MM.1S (cell line): ENCODE data around the gene EP400.

Experiments used
- DNase-seq: peaks from one replicate; pipeline ENCODE4 v3.0.0-alpha.2; 2015
- H2AFZ ChIP-seq: fragments of 300-600 bp; sonication (generic); 2 replicates; pipeline ENCODE4 v1.6.0; 2016; ENCODE audit warnings: antibody characterized with exemption, low read length
- H3F3A ChIP-seq: fragments of 300-600 bp; sonication (generic); 2 replicates; pipeline ENCODE4 v1.6.1; 2016; ENCODE audit warnings: mild to moderate bottlenecking, antibody characterized with exemption, low read length, moderate library complexity, mixed read lengths; ENCODE audit not compliant: insufficient read depth
- H3K27ac ChIP-seq: fragments of 300-600 bp; sonication (generic); 2 replicates; pipeline ENCODE4 v1.5.1; 2016; ENCODE audit warnings: mild to moderate bottlenecking, low read length
- H3K27me3 ChIP-seq: fragments of 300-600 bp; sonication (generic); replicated peaks from 2 replicates; pipeline ENCODE4 v1.6.0; 2016; ENCODE audit warnings: low read length; ENCODE audit not compliant: insufficient read depth
- H3K36me3 ChIP-seq: fragments of 300-600 bp; sonication (generic); replicated peaks from 2 replicates; pipeline ENCODE4 v1.6.1; 2016; ENCODE audit warnings: mild to moderate bottlenecking, low read length, mixed read lengths; ENCODE audit not compliant: insufficient read depth
- H3K4me1 ChIP-seq: fragments of 300-600 bp; sonication (generic); 2 replicates; pipeline ENCODE4 v1.6.1; 2016; ENCODE audit warnings: low read length, mixed read lengths
- H3K4me2 ChIP-seq: fragments of 300-600 bp; sonication (generic); 2 replicates; pipeline ENCODE4 v1.6.0; 2016; ENCODE audit warnings: low read depth, low read length
- H3K4me3 ChIP-seq: fragments of 300-600 bp; sonication (generic); 2 replicates; pipeline ENCODE4 v1.5.1; 2016; ENCODE audit warnings: low read length, mixed read lengths
- H3K79me2 ChIP-seq: fragments of 300-600 bp; sonication (generic); 2 replicates; pipeline ENCODE4 v1.6.1; 2016; ENCODE audit warnings: mixed run types, low read length, mixed read lengths
- H3K9ac ChIP-seq: fragments of 300-600 bp; sonication (generic); 2 replicates; pipeline ENCODE4 v1.6.1; 2016; ENCODE audit warnings: low read length, mixed read lengths
- H3K9me2 ChIP-seq: fragments of 300-600 bp; sonication (generic); replicated peaks from 2 replicates; pipeline ENCODE4 v1.6.1; 2016; ENCODE audit warnings: mild to moderate bottlenecking, low read length, mixed read lengths; ENCODE audit not compliant: insufficient read depth
- H3K9me3 ChIP-seq: fragments of 300-600 bp; sonication (generic); replicated peaks from 2 replicates; pipeline ENCODE4 v1.6.1; 2016; ENCODE audit warnings: mild to moderate bottlenecking, low read length, mixed read lengths; ENCODE audit not compliant: insufficient read depth
- H4K20me1 ChIP-seq: fragments of 300-600 bp; sonication (generic); 2 replicates; pipeline ENCODE4 v1.6.1; 2016; ENCODE audit warnings: mild to moderate bottlenecking, low read length, moderate library complexity, mixed read lengths; ENCODE audit not compliant: insufficient read depth
- CTCF ChIP-seq: fragments of 300-600 bp; sonication (generic); IDR thresholded peaks from 2 replicates; pipeline ENCODE4 v1.5.1; 2016; ENCODE audit warnings: antibody characterized with exemption, low read length, mixed read lengths
- EZH2 ChIP-seq: fragments of 300-600 bp; sonication (generic); optimal IDR thresholded peaks from 2 replicates; pipeline ENCODE3; 2017; ENCODE audit warnings: low read depth, mild to moderate bottlenecking, antibody characterized with exemption, low read length, mixed read lengths
- EZH2phosphoT487 ChIP-seq: fragments of 300-600 bp; sonication (generic); IDR thresholded peaks from 2 replicates; pipeline ENCODE4 v1.6.1; 2018; ENCODE audit warnings: antibody characterized with exemption, low read length

Gene EP400

DNA sequence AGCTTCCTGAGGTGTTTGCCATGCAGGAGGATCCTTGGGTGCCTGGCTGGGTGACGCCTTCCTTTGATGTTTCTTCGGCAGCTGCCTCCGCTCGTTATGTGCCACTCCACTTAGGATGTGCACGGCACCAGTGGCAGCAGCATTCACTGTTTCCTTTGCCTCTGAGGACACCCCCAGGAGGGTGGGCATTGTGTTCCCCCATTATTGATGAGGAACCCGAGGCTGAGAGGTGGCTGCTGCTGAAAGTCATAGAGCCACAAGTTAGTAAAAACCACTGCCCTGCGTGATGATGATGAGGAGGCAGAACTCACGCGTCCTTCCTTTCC lies 41.2 kb downstream of the EP400 start:
- TF ChIP-seq CTCF (no peak), EZH2phosphoT487 (no peak), EZH2 (no peak)
- H3K79me2 ChIP-seq: no peaks in the 10 kb centered on the region
- H3K27ac ChIP-seq: no peak overlapping the region
- H3K4me1 ChIP-seq: no peaks in the 10 kb centered on the region
- H3K36me3 ChIP-seq: no peaks in the 10 kb centered on the region
- no peaks in the 10 kb centered on the region for H3K9me2 ChIP-seq
- H3K4me2 ChIP-seq: no peak overlapping the region
- no peak for DNase-seq
- H3K9me3 ChIP-seq: no peaks in the 10 kb centered on the region
- H2AFZ ChIP-seq: no peak overlapping the region
- H3F3A ChIP-seq: no peaks in the 10 kb centered on the region
- no peaks in the 10 kb centered on the region for H3K27me3 ChIP-seq
- H4K20me1 ChIP-seq: no peaks in the 10 kb centered on the region
- H3K4me3 ChIP-seq: no peak overlapping the region
- no peak overlapping the region for H3K9ac ChIP-seq

- Histone ChIP-seq H3K9me2 (no peaks in the 10 kb centered on the region), H3K27ac (no peak overlapping the region), H2AFZ (no peak overlapping the region), H3F3A (no peaks in the 10 kb centered on the region), H3K36me3 (no peaks in the 10 kb centered on the region), H4K20me1 (no peaks in the 10 kb centered on the region), H3K9ac (no peak overlapping the region), H3K27me3 (no peaks in the 10 kb centered on the region), H3K4me2 (no peak overlapping the region), H3K4me3 (no peak overlapping the region), H3K4me1 (no peaks in the 10 kb centered on the region), H3K9me3 (no peaks in the 10 kb centered on the region), H3K79me2 (no peaks in the 10 kb centered on the region)
- no peak for DNase-seq
- no peak for TF ChIP-seq EZH2phosphoT487
- TF ChIP-seq EZH2: no peak
- TF ChIP-seq CTCF: no peak
Observed at GRCh38 chr12:131991816-131992430, 42.2 kb downstream of the EP400 start.

DNA sequence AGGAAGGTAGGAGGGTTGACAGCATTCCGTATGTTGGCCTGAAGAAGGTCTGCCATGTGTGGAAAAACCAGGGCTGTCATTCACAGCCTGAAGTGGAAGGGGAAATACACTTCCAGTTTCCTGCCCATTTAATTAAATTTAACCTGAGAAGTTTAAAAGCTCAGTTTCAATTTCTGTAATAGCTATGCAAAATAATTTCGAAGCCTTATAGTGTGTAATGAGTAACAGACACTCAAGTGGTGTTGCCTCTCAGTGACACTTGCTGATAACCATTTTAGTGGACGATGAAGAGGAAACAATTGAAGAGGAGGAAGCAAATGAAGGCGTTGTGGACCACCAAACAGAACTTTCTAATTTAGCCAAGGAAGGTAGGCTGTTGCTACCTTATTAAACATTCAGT lies 44.8 kb downstream of the EP400 start:
- no peak overlapping the region for H3K9ac ChIP-seq
- H3K27ac ChIP-seq: no peak overlapping the region

More for the DNA sequence above, 44.8 kb downstream of the EP400 start:
- Histone ChIP-seq H2AFZ (no peak overlapping the region), H3K9me2 (no peaks in the 10 kb centered on the region), H3K4me2 (no peak overlapping the region), H3K79me2 (no peaks in the 10 kb centered on the region), H3K27me3 (no peaks in the 10 kb centered on the region), H4K20me1 (no peaks in the 10 kb centered on the region), H3K4me3 (no peak overlapping the region), H3K36me3 (no peaks in the 10 kb centered on the region), H3K9me3 (no peaks in the 10 kb centered on the region), H3K4me1 (no peaks in the 10 kb centered on the region), H3F3A (no peaks in the 10 kb centered on the region)
- no peak for DNase-seq
- TF ChIP-seq CTCF: no peak
- TF ChIP-seq EZH2phosphoT487: no peak
- TF ChIP-seq EZH2: no peak
